HL-60/S4 treated with phorbol 12-myristate 13-acetate at 8.2 ng/mL for 4 days and 3 days (cell line): ENCODE data around the gene KNL1.
"Not testable (repeated sequence)": the region's sequence is repeated elsewhere in the genome, so short reads cannot be mapped to it uniquely, and the experiment has no call there.

Source experiments
- in situ Hi-C: fragments of 300-500 bp; cut with MboI; formaldehyde crosslinking; loops from 2 replicates; pipeline ENCODE4 v1.15.0; 2022; ENCODE audit warnings: low sequenced_read_pairs

The KNL1 gene

DNA sequence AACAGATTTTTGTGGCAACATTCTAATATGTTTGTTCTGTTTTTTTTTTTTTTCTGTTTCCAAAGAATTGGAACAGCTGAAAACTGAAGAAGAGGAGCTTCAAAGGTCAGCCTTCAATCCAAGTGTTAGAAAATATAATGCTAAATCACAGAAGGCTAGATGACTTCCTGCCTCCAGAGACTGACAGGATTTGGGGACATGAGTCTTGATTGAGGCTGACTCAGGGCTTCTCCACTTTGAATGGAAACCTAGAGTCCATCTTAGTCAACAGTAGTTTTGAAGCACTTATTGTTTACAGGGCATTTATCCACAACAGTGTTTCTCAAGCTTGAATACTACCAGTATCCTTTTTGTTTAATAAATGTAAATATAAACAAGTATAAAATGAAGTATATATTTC is 56.4 kb downstream of the KNL1 start:
- in situ Hi-C loops = no loop called here

DNA sequence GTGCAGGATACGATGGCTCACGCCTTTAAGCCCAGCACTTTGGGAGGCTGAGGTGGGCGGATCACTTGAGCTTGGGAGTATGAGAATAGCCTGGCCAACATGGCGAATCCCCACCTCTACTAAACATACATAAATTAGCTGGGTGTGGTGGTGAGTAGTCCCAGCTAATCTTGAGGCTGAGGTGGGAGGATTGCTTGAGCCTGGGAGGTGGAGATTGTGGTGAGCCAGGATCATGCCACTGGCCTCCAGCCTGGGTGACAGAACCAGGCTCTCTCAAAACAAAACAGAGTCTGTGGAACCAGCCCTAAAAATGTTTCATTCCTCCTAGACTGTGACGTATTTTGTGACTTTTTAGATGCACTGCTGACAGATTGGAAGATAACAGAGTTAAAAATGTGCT is 66.6 kb downstream of the KNL1 start:
- in situ Hi-C loops = no loop called here

DNA sequence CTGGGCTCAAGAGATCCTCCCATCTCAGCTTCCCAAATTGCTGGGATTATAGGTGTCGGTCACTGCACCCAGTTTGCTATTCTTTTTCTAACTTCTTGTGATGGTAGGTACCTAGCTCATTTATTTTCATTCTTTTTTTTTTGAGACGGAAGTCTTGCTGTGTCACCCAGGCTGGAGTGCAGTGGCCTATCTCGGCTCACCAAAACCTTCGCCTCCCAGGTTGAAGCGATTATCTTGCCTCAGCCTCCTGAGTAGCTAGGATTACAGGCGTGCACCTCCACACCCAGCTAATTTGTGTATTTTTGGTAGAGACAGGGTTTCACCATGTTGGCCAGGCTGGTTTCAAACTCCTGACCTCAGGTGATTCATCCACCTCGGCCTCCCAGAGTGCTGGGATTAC is 70.9 kb downstream of the KNL1 start:
- in situ Hi-C loops = no loop called here

DNA sequence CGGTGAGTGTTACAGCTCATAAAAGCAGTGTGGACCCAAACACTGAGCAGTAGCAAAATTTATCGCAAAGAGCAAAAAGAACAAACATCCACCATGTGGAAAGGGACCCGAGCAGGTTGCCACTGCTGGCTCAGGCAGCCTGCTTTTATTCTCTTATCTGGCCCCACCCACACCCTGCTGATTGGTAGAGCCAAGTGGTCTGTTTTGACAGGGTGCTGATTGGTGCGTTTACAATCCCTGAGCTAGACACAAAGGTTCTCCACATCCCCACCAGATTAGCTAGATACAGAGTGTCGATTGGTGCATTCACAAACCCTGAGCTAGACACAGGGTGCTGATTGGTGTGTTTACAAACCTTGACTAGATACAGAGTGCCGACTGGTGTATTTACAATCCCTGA is 82.2 kb downstream of the KNL1 start:
- in situ Hi-C loops = not testable (repeated sequence)

DNA sequence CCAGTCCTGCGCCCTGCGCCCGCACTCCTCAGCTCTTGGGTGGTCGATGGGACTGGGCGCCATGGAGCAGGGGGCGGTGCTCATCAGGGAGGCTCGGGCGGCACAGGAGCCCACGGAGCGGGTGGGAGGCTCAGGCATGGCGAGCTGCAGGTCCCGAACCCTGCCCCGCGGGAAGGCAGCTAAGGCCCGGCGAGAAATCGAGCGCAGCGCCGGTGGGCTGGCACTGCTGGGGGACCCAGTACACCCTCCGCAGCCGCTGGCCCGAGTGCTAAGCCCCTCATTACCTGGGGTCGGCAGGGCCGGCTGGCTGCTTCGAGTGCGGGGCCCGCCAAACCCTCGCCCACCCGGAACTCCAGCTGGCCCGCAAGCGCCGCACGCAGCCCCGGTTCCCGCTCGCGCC is 82.9 kb downstream of the KNL1 start:
- in situ Hi-C loops = not testable (repeated sequence)

DNA sequence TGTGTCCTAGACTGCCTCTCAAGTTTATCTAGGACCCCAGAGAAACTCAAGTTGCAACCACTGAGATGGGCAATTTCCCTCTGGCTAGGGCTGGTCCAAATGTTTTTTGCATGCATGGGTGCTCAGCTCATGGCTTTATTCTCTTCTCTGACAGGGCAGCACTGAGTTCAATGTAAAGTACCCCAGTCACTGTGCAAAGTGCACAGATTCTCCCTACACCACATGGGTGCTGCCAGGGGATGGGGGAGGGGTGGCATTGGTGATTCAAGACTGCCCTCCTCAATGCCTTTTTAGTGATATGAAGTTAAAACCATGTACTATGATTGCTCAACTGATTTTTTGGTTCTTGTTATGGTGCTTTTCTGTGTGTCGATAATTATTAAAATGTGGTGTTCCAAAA is 86.1 kb downstream of the KNL1 start:
- in situ Hi-C loops = no loop called here

DNA sequence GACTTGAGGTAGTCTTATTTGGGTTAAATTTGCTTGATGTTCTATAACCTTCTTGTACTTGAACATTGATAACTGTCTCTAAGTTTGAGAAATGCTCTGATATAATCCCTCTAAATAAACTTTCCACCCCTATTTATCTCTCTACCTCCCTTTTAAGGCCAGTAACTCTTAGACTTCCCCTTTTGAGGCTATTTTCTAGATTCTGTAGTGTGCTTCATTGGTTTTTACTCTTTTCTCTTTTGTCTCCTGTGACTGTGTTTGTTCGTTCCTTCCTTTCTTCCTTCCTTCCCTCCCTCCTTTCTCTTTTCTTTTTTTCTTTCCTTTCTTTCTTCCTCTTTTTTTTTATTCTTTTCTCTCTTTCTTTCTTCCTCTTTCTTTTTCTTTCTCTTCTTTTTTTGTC is 86.9 kb downstream of the KNL1 start:
- in situ Hi-C loops = not testable (repeated sequence)

DNA sequence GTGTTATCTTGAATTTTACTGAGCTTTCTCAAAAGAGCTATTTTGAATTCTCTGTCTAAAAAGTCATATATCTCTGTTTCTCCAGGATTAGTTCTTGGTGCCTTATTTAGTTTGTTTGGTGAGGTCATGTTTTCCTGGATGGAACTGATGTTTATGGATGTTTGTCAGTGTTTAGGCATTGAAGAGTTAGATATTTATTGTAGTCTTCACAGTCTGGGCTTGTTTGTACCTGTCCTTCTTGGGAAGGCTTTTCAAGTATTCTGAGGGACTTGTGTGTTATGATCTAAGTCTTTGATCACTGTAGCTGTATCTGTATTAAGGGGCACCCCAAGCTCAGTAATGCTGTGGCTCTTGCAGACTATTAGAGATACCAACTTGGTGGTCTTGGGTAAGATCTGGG is 90.3 kb downstream of the KNL1 start:
- in situ Hi-C loops = no loop called here

DNA sequence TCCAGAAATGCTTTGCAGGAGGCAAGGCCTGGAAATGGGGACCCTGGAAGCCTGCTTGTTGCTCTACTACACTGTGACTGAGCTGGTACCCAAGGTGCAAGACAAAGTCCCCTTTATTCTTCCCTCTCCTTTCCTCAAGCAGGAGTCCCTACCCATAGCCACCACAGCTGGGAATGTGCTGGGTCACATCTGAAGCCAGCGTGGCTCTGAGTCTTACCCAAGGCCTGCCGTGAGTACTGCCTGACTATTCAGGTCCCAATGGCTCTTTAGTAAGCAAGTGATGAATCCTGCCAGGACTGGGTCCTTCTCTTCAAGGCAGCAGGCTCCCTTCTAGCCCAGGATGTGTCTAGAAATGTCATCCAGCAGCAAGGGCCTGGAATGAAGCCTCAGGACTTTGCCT is 91.3 kb downstream of the KNL1 start:
- in situ Hi-C loops = no loop called here

DNA sequence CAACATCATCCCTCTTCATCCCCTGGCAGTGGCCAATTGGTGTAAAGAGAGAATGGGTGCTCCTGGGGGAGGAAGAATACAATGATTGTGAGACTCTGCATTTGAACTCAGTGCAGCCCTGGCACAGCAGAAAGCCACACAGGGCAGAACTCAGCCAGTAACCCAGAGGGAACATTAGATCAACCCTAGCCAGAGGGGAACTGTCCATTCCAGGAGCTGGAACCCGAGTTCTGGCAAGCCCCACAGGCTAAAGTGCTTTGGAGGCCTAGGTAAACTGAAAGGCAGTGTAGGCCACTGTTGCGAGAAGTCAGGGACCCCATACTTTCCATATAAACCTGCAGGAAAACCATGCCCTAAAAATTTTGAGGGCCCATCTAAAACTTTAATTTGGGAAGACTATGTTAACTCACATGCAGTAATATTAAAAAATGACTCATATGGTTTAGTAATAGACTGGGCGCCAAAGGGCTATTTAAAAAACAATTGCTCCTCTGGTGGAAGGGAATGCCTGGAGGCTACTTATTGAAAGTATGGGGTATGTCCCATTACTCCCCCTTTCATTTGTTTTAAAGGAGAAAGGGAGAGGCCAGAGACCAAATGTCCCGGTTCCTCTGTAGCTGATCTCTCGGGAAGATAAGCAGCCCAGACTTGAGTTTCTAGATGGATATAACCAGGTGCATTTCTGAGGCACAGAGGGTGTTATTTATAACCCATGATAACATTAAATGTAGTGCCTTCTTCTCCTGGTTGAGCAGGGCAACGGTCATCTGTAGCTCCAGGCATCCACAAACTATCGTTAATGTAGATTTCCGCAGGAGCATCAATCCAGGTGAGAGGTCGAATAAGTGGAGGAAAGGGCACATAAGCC is 95.1 kb downstream of the KNL1 start:
- in situ Hi-C loops = no loop called here

DNA sequence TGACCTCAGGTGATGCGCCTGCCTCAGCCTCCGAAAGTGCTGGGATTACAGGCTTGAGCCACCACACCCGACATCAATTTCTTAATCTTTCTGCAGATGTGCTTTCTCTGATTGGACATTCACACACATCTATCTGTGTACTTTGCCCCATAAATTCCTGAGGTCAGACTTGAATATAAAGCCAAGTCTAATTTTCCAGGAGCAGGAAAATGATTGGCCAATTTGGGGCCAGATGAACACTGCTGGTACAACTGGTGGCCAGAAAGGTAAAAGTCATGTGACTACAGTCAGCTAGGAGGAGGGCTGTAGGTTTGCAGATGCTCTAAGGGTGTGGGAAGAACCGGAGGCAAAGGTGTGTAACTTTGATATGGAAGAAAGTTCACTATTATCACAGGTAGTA is 97.7 kb downstream of the KNL1 start:
- in situ Hi-C loops = no loop called here

DNA sequence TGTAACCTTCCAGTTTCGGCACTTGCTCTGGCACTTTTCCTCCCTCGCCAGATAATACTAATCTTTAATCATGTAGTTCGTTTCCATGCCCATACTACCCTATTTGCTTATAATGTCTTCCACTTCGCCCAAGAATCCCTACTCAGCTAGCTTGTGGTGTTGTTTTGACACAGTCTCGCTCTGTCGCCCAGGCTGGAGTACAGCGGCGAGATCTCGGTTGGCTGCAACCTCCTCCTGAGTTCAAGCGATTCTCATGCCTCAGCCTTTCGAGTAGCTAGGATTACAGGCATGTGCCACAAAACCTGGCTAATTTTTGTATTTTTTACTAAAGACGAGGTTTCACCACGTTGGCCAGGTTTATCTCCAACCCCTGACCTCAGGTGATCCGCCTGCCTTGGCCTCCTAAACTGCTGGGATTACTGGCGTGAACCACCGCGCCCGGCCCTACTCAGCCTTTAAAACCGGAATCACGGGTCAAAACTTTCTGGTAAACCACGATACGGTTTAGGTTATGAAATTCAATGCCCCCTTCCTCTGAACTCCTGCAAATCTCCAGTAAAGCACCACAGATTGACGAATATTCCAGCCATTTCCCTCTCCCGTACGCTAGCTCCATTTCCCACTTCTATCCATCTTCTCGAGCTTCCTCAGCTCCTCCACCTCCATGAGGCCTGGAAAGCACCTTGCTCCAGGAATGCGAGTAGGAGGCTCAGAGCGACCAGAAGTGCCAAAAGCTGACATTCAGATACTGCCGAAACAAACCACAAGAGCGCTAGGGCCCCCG is 100.0 kb downstream of the KNL1 start:
- in situ Hi-C loops = no loop called here

DNA sequence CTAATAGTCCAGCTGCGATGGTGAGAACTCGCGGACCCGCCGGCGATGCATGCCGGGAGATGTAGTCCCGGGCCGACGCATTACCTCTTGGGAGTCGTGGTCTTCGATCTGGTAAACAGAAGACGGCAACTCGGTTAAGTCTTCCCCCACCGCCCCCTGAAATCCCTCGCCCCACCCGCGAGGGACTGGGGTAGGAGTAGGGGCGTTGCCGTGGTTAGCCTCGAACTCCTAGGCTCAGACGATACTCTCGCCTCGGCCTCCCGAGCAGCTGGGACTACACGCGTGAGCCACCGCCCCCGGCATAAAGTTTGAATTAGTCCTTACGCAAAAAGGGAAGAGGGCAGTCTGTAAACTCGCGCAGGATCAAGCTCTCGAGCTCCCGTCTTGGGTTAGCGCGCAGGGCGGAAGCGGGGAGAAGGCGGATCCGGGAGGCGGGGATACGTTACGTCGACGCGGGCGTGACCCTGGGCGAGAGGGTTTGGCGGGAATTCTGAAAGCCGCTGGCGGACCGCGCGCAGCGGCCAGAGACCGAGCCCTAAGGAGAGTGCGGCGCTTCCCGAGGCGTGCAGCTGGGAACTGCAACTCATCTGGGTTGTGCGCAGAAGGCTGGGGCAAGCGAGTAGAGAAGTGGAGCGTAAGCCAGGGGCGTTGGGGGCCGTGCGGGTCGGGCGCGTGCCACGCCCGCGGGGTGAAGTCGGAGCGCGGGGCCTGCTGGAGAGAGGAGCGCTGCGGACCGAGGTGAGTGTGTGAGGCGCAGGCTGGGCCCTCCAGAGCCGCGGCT is 100.8 kb downstream of the KNL1 start, which contains the start of gene RAD51:
RAD51 (plus strand) TSS at position 487 of the 781 bp plus-strand sequence. CDS start 3,585 bp downstream, outside the sequence.
- in situ Hi-C loops = no loop called here

DNA sequence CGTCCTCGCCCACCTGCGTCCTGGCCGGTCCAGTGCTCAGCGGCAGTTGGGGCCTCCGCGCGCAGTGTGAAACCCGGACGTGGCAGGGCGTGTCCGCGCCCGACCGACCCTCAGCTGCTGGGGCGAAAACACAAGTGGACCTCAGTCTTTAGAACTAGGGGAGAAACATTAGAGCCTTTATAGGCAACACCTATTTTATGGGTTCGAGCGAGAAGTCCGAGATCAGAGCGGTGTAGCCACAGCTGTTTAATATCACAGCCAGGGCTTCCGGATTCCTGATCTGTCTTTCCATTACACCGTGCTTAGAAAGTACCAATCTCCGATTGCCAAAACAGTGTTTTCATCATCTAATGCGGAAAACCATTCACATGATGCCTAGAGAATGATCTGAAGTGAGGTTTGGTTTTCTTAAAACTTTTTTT is 101.4 kb downstream of the KNL1 start:
- in situ Hi-C loops = no loop called here

DNA sequence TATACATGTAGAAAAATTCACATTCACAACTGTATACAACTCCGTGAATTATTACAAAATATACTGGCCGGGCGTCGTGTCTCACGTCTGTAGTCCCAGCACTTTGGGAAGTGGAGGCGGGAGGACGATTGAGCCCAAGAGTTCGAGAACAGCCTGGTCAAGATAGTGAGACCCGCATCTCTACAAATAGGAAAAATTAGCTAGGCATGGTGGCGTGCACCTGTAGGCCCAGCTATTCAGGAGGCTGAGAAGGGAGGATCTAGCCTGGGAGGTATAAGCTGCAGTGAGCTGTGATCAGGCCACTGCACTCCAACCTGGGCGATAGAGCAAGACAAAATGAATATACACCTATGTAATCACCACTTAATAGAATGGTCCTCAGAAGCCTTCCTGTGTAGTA is 102.2 kb downstream of the KNL1 start:
- in situ Hi-C loops = no loop called here

DNA sequence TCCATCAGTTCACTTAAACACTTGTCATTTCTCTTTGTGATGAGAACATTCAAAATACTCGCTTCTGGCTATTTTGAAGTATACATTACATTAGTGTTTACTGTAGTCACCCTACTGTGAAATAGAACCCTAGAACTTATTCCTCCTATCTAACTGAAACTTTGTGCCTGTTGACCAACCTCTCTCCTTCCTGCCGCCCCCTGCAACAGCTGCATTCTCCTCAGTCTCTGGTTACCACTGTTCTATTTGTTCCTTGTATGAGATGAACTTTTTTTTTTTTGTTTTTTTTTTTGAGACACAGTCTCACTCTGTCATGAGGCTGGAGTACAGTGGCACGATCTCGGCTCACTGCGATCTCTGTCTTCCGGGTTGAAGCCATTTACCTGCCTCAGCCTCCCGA is 103.9 kb downstream of the KNL1 start:
- in situ Hi-C loops = no loop called here

DNA sequence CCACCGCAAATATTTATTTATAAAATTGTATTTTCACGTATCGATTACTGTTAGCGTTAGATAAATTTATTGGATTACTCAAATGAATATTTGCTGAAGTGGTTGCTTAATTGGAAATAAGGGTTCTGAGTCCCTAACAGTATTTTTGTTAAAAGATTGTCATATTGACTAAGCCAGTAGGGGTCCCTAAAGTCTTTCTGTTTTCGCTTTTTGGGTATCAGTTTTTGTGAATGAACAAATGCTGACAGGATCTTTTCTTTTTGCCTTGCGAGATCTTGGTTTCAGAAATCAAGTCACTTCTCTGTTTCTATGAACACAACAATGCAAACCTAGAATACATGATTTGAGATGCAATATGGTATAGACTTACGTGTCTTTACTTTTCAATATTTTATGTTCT is 108.0 kb downstream of the KNL1 start:
- in situ Hi-C loops = no loop called here

DNA sequence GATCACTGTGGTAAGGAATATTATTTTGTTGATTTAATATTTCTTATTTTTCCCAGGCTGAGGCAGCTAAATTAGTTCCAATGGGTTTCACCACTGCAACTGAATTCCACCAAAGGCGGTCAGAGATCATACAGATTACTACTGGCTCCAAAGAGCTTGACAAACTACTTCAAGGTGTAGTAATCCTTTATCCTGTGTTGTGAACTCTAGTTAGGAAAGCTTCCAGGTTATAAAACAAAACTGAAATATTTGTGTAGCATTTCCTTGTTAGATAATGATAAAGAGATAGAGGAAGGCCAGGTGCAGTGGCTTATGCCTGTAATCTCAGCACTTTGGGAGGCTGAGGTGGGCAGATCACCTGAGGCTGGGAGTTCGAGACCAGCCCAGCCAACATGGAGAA is 112.1 kb downstream of the KNL1 start:
- in situ Hi-C loops = no loop called here
